HG03575 (cell line): ENCODE measurements around the gene PPP1R26.
"Not testable (repeated sequence)": the region's sequence is repeated elsewhere in the genome, so short reads cannot be mapped to it uniquely, and the experiment has no call there.

Source experiments
- ATAC-seq: cut with Tn5 transposase; IDR thresholded peaks from one replicate; pipeline ENCODE4 v1.9.1; 2021; ENCODE audit not compliant: unreplicated experiment, insufficient number of reproducible peaks, low FRiP score; ENCODE audit errors: extremely low read depth

PPP1R26 gene

GRCh38 chr9:135502168-135502872, 22.7 kb downstream of the PPP1R26 start:
- no peak for ATAC-seq

DNA sequence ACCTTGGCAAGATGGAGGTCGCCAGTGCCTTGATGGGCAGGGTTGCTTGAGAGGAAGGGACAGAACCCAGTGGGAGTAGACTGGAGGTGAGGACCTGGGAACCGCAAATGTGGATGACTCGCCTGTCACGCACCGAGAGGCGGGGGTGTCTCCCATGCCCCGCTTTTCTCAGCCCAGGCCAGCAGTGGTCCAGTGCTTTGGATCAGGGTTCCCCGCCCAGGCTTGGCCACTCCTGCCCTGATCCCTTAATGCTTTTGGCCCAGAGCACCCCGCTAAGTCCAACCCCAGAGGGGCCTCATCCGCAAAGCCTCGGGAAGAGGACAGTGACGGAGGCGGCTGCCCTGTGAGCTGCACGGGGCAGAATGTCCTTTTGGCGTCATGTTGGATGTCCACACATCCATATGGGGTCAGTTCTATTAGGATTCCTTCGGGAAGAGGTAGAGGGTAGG, 23.3 kb downstream of the PPP1R26 start:
- no peak for ATAC-seq

- ATAC-seq, result no peak
These were observed 24.0 kb downstream of the PPP1R26 start for GRCh38 chr9:135503371-135504261.

GRCh38 chr9:135504262-135505243, 25.0 kb downstream of the PPP1R26 start:
- ATAC-seq, result no peak

DNA sequence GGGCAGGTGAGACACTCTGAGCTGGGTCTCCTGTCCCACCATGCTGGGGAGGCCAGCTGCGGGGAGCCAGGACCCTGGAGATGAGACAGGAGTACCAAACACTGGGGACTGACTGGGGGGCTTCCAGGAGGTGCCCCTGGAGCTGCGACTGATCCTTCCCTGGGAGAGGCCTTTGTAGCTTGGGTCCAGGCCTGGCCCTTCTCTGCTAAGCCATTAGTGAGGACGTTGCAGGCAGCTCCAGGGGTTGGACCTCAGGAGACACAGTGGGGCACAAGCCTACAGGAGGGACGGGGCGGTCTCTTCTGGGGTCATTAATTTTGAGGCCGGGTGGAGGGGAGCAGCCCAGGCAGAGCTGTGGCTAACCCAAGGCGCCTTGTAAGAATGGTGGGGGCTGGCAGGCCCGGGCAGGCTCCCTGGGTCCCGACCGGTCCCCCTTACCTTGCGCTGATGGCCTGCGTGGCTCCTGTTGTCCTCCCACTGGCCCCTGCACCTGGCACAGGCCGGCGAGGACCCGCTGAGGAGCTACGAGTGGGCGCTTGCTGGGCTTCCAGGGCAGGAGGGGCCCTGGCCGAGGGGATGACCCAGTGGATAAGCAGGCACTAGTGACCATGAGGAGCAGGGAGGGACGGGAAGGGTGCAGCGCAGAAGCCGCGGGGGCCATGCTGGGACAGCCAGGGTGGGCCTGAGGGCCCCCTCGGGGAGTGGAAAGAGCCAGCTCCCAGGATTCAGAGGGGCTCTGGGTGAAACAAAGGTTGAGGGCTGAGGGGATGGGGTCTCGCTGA, 26.0 kb downstream of the PPP1R26 start:
- ATAC-seq, result no peak

- ATAC-seq, result no peak
These were observed 26.9 kb downstream of the PPP1R26 start for GRCh38 chr9:135506327-135507103.

GRCh38 chr9:135507104-135508035, 27.8 kb downstream of the PPP1R26 start:
- no peak for ATAC-seq

GRCh38 chr9:135508211-135508820, 28.7 kb downstream of the PPP1R26 start:
- ATAC-seq, result no peak

- no peak for ATAC-seq
These were observed 29.9 kb downstream of the PPP1R26 start for GRCh38 chr9:135509458-135509857.

DNA sequence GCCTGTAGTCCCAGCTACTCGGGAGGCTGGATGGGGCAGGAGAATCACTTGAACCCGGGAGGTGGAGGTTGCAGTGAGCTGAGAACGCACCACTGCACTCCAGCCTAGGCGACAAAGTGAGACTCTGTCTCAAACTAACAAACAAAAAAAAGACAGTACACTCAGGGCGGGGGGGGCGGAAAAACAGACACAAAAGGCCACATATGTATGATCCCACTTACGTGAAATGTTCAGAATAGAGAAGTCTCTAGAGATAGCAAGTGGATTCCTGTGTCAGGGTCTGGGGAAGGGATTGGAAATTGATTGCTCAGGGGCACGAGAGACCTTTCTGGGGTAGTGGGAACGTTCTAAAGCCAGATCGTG, 32.6 kb downstream of the PPP1R26 start:
- no peak for ATAC-seq

DNA sequence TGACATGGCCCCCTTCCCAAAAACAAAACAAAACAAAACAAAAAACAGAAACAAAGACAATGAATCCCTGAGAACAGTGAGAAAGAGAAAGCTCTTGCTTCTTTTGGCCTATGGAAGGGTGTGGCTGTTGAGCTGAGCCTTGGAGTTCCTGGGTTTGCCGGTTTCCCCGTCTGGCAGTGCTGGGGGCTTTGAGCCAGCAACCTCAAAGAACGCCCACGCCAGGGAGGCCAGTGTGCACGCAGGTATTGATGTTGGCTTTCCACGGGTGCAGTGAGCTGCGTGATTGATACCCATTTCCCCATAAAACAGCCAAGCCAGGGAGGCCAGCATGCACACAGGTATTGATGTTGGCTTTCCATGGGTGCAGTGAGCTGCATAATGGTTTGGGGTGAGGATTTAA, 33.3 kb downstream of the PPP1R26 start:
- ATAC-seq, result no peak

GRCh38 chr9:135513351-135513846, 33.8 kb downstream of the PPP1R26 start:
- ATAC-seq, result no peak

DNA sequence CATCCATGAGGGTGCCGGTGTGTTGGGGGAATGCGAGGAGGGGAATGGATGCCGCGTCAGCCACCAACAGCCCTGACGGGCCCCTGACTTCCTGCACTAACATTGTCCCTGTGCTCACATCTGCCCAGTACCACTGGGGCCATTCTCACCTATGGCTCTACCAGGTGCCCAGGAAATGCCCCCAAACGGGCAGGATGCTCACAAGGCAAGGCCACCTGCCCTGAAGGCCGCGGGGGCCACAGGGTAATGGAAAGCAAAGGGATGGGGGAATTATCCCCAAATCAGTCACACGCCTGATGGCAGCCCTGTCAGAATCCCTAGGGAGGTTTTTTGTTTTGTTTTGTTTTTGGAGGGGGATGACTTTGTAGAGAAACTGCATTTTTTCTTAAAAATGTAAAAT, 34.3 kb downstream of the PPP1R26 start:
- ATAC-seq, result not testable (repeated sequence)

GRCh38 chr9:135514342-135515082, 34.9 kb downstream of the PPP1R26 start:
- no peak for ATAC-seq

GRCh38 chr9:135515083-135515951, 35.7 kb downstream of the PPP1R26 start:
- no peak for ATAC-seq
